ENCODE measurements around the gene TRAIP.

TRAIP gene

DNA sequence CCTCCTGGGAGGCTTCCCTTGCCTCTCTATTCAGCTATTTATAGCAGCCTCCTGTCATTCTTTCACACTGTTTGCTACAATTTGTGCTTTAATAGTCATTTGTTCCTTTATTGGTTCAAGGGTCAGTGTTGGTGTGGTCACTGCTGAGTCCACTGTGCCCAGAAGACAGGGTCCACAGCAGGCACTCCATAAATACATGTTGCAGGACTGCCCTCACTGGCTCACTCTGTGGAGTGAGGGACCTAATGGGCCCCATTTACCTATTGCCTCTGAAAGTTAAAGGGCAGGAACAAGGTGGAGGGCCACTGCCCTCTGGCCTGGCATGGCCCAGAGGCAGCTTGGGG is 30.5 kb upstream of the TRAIP start:
- Histone ChIP-seq H3K4me3 (ENCODE audit: low read length) (no peak overlapping the region), H3K27me3 (ENCODE audit: insufficient read depth, low read length) (no peaks in the 10 kb centered on the region), H3K4me1 (ENCODE audit: insufficient read depth, low read length) (peaks cover 7% of the 10 kb centered on the region), H2AFZ (ENCODE audit: low read depth, low read length) (no peak overlapping the region), H3K9me3 (ENCODE audit: low read length) (no peaks in the 10 kb centered on the region), H3K36me3 (ENCODE audit: insufficient read depth, low read length) (no peaks in the 10 kb centered on the region)

DNA sequence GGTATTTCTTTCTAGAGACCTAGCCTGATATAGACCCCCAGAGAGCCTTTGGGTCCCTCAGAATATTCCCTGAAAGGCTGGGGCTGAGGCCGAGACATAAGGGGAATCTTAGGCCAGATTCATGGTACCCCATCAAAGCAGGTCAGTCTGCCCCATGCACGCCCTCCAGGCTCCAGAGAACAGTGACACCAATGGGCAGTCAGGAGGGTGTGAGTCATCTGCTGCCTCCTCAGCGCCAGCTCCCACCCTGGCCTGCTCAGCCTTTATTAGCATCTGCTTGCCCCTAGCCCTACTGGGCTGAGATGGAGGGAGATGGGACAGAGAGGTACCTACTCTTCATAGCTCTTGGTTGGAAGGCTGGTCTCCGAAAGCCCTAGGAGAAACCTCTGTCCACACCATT is 27.6 kb upstream of the TRAIP start:
- Histone ChIP-seq H3K4me3 (ENCODE audit: low read length) (no peak overlapping the region), H2AFZ (ENCODE audit: low read depth, low read length) (no peak overlapping the region), H3K4me1 (ENCODE audit: insufficient read depth, low read length) (peaks cover 28% of the 10 kb centered on the region), H3K9me3 (ENCODE audit: low read length) (no peaks in the 10 kb centered on the region), H3K36me3 (ENCODE audit: insufficient read depth, low read length) (no peaks in the 10 kb centered on the region), H3K27me3 (ENCODE audit: insufficient read depth, low read length) (no peaks in the 10 kb centered on the region)

DNA sequence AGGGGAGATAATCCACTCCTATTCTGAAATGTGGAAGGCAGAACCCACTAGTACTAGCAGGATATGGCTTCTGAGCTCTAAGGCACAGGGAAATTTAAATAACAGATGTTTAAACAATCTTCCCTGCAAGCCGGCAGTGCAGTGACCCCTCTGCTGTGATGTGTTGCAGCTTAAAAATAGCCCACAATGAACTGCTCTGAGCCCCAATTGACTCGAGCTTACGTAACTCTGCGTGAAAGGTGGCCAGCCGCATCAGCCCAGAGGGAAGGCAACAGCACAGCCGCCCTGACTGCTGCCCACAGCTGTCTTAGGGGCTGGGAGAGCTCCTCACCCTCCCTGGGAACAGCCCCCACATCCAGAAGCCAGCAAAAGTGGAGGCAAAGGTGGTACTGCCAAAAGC is 25.8 kb upstream of the TRAIP start:
- Histone ChIP-seq H3K4me1 (ENCODE audit: insufficient read depth, low read length) (peaks cover 28% of the 10 kb centered on the region), H3K27me3 (ENCODE audit: insufficient read depth, low read length) (no peaks in the 10 kb centered on the region), H3K36me3 (ENCODE audit: insufficient read depth, low read length) (no peaks in the 10 kb centered on the region), H2AFZ (ENCODE audit: low read depth, low read length) (no peak overlapping the region), H3K9me3 (ENCODE audit: low read length) (no peaks in the 10 kb centered on the region), H3K4me3 (ENCODE audit: low read length) (no peak overlapping the region)

DNA sequence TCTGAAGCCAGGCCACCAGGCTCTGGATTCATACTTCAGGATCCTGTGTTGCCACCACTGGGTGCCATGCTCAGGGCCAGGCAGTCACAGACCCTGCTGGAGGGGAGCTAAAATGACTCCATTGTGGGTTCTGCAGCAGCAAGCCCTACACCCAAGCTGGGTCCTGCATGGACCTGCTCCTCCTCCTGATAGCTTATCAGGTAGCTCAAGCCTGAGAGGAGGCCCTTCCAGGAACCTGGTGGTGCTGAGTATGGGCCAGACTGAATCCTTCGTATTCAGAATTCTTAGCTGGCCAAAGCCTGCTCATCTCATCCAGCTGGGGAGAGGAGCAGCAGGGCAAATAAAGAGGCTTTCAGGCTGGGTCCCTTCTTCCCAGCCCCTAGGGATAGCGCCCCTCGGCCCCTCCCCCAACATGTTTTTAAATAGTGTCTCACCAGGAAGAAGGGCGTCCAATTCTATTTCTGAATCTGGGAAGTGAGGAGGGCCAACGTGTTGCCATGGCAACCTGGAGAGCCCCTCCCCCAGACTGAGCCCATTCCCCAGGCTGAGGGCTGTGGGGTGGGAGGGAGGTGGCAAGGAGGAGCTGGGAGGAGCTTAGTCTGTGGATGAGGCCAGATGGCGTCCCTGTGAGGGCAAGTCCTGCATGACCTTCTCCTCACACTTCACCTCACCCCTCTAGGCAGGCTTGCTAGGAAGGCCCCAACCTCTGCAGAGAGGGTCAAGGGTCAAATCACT is 24.4 kb upstream of the TRAIP start:
- peaks cover 28% of the 10 kb centered on the region for H3K4me1 ChIP-seq (ENCODE audit: insufficient read depth, low read length)
- H3K27me3 ChIP-seq (ENCODE audit: insufficient read depth, low read length), result no peaks in the 10 kb centered on the region
- H3K9me3 ChIP-seq (ENCODE audit: low read length), result no peaks in the 10 kb centered on the region
- no peaks in the 10 kb centered on the region for H3K36me3 ChIP-seq (ENCODE audit: insufficient read depth, low read length)
- H2AFZ ChIP-seq (ENCODE audit: low read depth, low read length), result peak overlapping the region; percentile 8
- peak overlapping the region; percentile 13 for H3K4me3 ChIP-seq (ENCODE audit: low read length)

DNA sequence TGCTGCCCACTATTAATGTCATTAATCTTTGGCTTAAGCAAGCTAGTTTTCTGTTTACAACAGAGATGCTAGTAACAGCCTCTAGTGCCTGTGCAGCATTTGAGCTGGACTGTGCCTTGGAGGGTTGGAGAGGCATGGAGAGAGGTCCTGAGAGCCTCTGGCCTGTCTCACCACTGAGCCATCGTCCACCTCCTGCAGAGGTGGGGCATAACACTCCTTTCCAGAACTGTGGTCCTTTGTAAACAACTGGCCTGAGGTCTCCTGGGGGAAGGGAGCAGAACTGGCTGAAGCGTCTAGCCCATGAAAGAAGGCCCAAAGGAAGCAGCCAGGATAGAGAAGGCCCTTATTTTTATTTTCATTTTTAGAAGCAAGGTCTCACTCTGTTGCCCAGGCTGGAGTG is 23.4 kb upstream of the TRAIP start:
- Histone ChIP-seq H3K9me3 (ENCODE audit: low read length) (no peaks in the 10 kb centered on the region), H2AFZ (ENCODE audit: low read depth, low read length) (no peak overlapping the region), H3K4me1 (ENCODE audit: insufficient read depth, low read length) (peaks cover 28% of the 10 kb centered on the region), H3K4me3 (ENCODE audit: low read length) (no peak overlapping the region), H3K36me3 (ENCODE audit: insufficient read depth, low read length) (no peaks in the 10 kb centered on the region), H3K27me3 (ENCODE audit: insufficient read depth, low read length) (no peaks in the 10 kb centered on the region)

DNA sequence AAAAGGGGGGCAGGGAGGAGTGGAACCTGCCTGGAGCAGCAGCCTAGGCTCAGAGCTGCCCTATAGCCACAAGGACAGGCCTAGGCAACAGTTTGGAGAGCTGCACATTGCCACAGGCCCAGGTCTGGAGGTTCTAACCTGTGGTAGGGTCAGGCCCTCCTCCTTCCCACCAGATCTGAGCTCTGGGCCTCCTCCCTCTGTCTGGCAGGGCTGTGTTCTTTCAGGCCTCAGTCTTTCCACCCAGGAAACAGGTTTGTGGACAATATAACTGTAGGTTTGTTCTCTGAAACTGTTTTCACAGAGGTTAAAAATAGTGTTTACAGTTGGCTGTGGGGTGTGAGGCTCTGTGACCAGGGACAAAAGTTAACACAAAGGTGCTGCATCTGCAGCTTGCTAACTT is 22.3 kb upstream of the TRAIP start:
- no peak overlapping the region for H3K4me3 ChIP-seq (ENCODE audit: low read length)
- H3K36me3 ChIP-seq (ENCODE audit: insufficient read depth, low read length), result no peaks in the 10 kb centered on the region
- H2AFZ ChIP-seq (ENCODE audit: low read depth, low read length), result no peak overlapping the region
- H3K4me1 ChIP-seq (ENCODE audit: insufficient read depth, low read length), result peaks cover 28% of the 10 kb centered on the region
- H3K9me3 ChIP-seq (ENCODE audit: low read length), result no peaks in the 10 kb centered on the region
- H3K27me3 ChIP-seq (ENCODE audit: insufficient read depth, low read length), result no peaks in the 10 kb centered on the region

DNA sequence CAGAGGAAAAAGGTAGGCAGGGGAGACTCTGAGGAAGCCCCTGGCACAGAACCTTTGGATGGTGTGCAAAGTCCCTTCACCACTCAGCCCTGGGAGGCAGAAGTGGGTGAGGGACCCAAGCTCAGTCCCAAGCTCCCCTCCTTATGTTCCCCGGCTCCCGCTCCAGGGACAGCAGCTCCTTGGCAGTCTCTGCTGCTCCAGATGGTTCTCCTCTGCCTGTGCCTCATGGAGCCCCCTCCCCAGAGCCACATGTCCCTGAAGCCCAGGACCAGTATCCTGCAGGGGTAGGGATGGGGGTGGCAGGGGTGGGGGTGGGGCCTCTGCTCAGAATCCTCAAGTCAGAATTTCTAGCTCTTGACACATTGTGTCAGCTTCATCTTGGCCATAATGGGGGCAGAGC is 21.4 kb upstream of the TRAIP start:
- Histone ChIP-seq H3K9me3 (ENCODE audit: low read length) (no peaks in the 10 kb centered on the region), H3K4me3 (ENCODE audit: low read length) (no peak overlapping the region), H3K4me1 (ENCODE audit: insufficient read depth, low read length) (peaks cover 36% of the 10 kb centered on the region), H2AFZ (ENCODE audit: low read depth, low read length) (no peak overlapping the region), H3K27me3 (ENCODE audit: insufficient read depth, low read length) (no peaks in the 10 kb centered on the region), H3K36me3 (ENCODE audit: insufficient read depth, low read length) (no peaks in the 10 kb centered on the region)

DNA sequence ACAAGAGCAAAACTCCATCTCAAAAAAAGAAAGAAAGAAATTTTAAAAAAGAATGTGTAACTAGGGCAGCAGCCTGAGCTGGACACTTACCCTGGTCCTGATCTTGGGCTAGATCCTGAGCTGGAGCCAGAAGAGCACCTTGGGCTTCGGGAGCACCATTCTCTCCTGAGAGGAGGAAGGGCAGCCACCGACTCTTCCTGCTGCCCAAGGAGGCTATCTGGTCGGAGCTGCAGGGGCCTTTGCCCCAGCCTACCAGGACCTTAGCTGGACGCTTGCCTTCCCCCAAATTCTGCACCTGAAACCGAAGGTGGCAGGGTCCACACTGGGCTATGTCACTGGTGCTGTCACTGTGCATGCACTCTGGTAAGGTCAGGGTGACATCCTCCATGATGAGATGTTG is 20.2 kb upstream of the TRAIP start:
- no peak overlapping the region for H3K4me3 ChIP-seq (ENCODE audit: low read length)
- no peaks in the 10 kb centered on the region for H3K36me3 ChIP-seq (ENCODE audit: insufficient read depth, low read length)
- H3K27me3 ChIP-seq (ENCODE audit: insufficient read depth, low read length), result no peaks in the 10 kb centered on the region
- H3K4me1 ChIP-seq (ENCODE audit: insufficient read depth, low read length), result peaks cover 38% of the 10 kb centered on the region
- no peaks in the 10 kb centered on the region for H3K9me3 ChIP-seq (ENCODE audit: low read length)
- no peak overlapping the region for H2AFZ ChIP-seq (ENCODE audit: low read depth, low read length)

DNA sequence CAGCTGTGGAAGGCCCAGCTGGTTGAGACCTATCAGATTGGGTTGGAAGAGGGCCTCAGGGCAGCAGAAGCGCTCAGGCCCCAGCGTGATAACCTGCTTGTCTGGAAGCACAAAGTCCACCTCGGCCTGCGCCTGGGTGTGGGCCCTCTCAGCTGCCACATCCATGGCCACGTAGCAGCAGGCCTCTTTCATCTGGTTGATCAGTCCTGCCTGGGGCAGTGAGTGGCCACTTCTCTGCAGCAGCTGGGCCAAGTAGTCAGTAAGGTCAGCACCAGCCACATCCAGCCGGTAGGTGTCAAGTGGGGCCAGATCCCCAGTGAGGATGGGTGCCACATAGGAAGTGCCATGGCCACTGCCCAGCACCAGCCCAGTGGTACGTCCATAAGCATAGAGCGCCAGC is 17.3 kb upstream of the TRAIP start:
- H2AFZ ChIP-seq (ENCODE audit: low read depth, low read length), result no peak overlapping the region
- no peaks in the 10 kb centered on the region for H3K9me3 ChIP-seq (ENCODE audit: low read length)
- peaks cover 38% of the 10 kb centered on the region for H3K4me1 ChIP-seq (ENCODE audit: insufficient read depth, low read length)
- no peaks in the 10 kb centered on the region for H3K27me3 ChIP-seq (ENCODE audit: insufficient read depth, low read length)
- H3K36me3 ChIP-seq (ENCODE audit: insufficient read depth, low read length), result no peaks in the 10 kb centered on the region
- no peak overlapping the region for H3K4me3 ChIP-seq (ENCODE audit: low read length)

DNA sequence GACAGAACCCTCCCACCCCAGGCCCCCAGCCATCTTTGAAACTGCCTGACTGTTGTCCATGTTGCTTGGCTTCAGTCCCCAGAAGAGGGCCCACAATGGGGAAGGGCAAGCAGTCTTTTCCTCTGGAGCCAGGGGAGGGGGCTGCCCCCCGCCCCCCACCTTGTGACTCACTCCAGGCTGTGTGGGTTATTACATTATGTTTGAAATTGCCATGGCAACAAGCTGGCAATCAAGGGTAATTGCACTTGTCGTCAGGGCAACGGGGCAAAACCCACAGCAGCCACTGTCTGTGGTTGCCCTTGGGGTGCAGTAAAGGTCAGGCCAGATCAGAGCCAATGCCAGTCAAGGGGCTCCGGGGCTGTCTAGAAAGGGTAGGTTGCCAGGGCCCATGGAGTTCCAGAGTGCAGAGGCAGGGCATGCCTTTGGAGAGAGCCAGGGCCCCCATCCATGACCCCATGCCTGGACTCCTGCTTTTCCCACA is 16.5 kb upstream of the TRAIP start:
- Histone ChIP-seq H2AFZ (ENCODE audit: low read depth, low read length) (no peak overlapping the region), H3K4me3 (ENCODE audit: low read length) (no peak overlapping the region), H3K9me3 (ENCODE audit: low read length) (no peaks in the 10 kb centered on the region), H3K4me1 (ENCODE audit: insufficient read depth, low read length) (peaks cover 45% of the 10 kb centered on the region), H3K27me3 (ENCODE audit: insufficient read depth, low read length) (no peaks in the 10 kb centered on the region), H3K36me3 (ENCODE audit: insufficient read depth, low read length) (no peaks in the 10 kb centered on the region)

DNA sequence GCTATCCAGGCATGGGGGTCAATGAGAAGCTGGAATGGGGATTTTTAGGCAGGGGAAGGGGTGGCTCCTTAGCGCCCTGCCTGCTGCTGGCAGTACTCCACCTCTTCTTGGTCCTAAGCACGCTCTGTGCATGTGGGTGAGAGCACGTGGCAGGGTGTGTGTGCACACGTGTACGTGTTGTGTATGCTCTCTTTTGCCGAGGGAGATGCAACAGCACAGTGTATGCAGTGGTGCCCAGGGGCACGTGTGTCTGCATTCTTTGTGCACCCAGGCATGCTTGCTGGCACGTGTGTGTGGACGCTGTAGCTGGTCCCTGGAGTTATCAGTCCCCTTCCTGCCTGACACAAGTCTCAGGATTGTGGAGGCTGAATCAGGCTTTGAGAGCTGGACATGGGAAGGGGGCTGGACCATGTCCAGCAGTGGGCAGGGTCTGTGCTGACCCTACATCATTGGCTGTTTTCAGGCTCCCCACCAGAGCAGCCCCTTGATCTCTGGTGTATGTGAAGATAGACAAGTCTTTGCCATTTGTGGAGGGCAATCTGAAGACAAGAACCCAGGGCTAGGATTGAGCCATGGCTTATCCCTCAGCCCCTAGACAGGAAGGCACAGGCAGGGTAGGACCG is 15.3 kb upstream of the TRAIP start:
- H3K27me3 ChIP-seq (ENCODE audit: insufficient read depth, low read length), result no peaks in the 10 kb centered on the region
- no peak overlapping the region for H2AFZ ChIP-seq (ENCODE audit: low read depth, low read length)
- H3K4me1 ChIP-seq (ENCODE audit: insufficient read depth, low read length), result peaks cover 56% of the 10 kb centered on the region
- no peaks in the 10 kb centered on the region for H3K36me3 ChIP-seq (ENCODE audit: insufficient read depth, low read length)
- H3K4me3 ChIP-seq (ENCODE audit: low read length), result no peak overlapping the region
- no peaks in the 10 kb centered on the region for H3K9me3 ChIP-seq (ENCODE audit: low read length)

DNA sequence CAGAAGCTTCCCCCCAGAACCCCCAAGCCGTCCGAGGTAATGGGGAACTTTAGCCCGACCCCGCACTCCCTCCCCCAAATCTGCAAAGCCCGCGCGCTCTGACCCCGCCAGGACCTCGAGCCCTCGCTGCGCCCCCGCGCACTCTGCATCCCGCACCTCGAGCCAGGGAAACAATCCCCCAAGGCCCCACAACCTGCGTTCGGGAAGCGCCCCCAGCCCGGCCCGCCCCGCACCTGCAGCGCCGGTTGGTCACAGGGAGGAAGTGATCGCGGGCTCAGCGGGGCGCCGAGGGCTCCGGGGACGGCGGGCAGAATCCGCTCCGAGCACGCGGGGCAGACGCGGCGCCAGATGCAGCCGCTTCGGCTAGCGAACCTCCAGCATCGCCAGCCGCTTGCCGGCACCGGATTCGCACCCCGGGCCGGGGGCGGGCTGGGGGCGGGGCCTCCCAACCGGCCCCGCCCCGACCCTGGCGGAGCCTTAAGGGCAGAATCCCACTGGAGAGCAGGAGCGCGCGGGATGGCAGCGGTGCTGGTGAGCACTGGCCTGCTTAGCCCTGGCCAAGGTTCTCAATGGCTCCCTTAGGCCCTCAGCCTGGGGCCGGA is 13.3 kb upstream of the TRAIP start, which contains the start of gene CAMKV:
Gene CAMKV, minus strand, starts transcription at position 382 of the 602 bp plus-strand sequence. CDS start 7,518 bp downstream, outside the sequence.
- Histone ChIP-seq H2AFZ (ENCODE audit: low read depth, low read length) (peak within 1 kb of the TSS; percentile 70), H3K36me3 (ENCODE audit: insufficient read depth, low read length) (no peaks in the 10 kb centered on the region), H3K27me3 (ENCODE audit: insufficient read depth, low read length) (no peaks in the 10 kb centered on the region), H3K4me1 (ENCODE audit: insufficient read depth, low read length) (peaks cover 61% of the 10 kb centered on the region), H3K9me3 (ENCODE audit: low read length) (no peaks in the 10 kb centered on the region), H3K4me3 (ENCODE audit: low read length) (peak within 1 kb of the TSS; percentile 56)

DNA sequence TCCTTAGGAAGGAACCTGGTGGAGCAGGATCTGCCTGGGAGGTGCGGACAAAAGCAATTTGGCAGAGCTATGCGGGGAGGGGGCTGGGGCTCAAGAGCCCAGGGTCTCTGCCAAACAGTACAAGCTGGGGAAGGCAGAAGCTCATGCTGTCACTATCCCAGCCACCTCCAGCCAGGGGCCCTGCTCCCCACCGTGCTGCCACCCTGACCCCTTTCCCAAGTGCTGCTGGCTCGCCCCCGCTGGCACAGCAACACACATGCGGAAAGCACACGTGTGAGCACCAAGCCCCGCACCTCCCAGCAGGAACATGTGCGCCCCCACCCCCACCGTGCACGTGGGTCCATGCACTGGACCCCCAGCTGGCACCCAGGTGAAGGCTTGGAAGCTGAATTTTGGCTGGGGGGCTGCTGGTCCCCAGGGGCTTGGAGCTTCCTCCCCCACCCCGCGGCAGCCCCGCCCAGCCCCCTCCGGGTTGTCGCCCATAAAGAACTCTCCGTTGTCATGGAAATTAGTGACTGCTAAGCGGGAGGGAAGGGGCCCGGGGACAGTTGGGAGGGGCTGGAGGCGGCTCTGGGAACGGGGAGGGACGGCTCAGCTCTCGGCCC is 12.6 kb upstream of the TRAIP start:
- peaks cover 61% of the 10 kb centered on the region for H3K4me1 ChIP-seq (ENCODE audit: insufficient read depth, low read length)

More for the DNA sequence above, 12.6 kb upstream of the TRAIP start:
- Histone ChIP-seq H2AFZ (ENCODE audit: low read depth, low read length) (peak overlapping the region; percentile 70), H3K4me3 (ENCODE audit: low read length) (peak overlapping the region; percentile 56), H3K36me3 (ENCODE audit: insufficient read depth, low read length) (no peaks in the 10 kb centered on the region), H3K27me3 (ENCODE audit: insufficient read depth, low read length) (no peaks in the 10 kb centered on the region), H3K9me3 (ENCODE audit: low read length) (no peaks in the 10 kb centered on the region)

Measured in neuron (in vitro differentiated cells).